K562 (cell line): ENCODE data around the gene TLN1. TPM values are rescaled to one million over a fixed set of nuclear protein-coding genes. Genes with fewer than 3 reads are reported as not detected.
A peak's percentile ranks its signal among the peaks of the same experiment; 100 is the strongest.

ENCODE experiments used
- ATAC-seq: fragments of 200-7000 bp; cut with Tn5 transposase; 3 replicates; pipeline ENCODE4 v1.9.1; 2020; ENCODE audit warnings: moderate library complexity
- BruUV-seq: library from RNA; stranded (reverse); fragments of 400-500 nt; replicated peaks from 2 replicates; lab custom pipeline; 2021; lab: Mats Ljungman, UMichigan
- CTCF ChIA-PET: fragments of 300-600 bp; formaldehyde crosslinking; extraction: SDS; loops from one replicate; lab custom pipeline; 2021; ENCODE audit warnings: low intra/inter-chr PET ratio; lab: Yijun Ruan, JAX
- POLR2A ChIA-PET: fragments of 300-600, 350-650 bp; sonication (Branson Sonifier 250); formaldehyde crosslinking; extraction: SDS; loops from one replicate; lab custom pipeline; 2021; ENCODE audit warnings: antibody characterized with exemption, inconsistent platforms; lab: Yijun Ruan, JAX
- DNase-seq, 4 experiments: peaks; one replicate each; pipeline versions ENCODE4 v3.0.0 to v3.0.0-alpha.2; 2011 to 2018; ENCODE audit warnings: low spot score in 3 of 4, mixed read lengths in 3 of 4; ENCODE audit errors: extremely low read depth in 1 of 4
- FAIRE-seq: peaks from 2 replicates; lab custom pipeline; 2011; peaks lifted over from hg19 to GRCh38; lab: Jason Lieb, UNC
- H2AFZ ChIP-seq: 2 replicates; pipeline ENCODE4 v1.6.0; 2011; ENCODE audit warnings: low read depth, low read length, control low read depth, inconsistent platforms
- H3K27ac ChIP-seq: fragments of 200-600 bp; 3 replicates; pipeline ENCODE4 v1.8.0; 2011; ENCODE audit warnings: low read depth, mild to moderate bottlenecking, control low read depth, inconsistent platforms, low read length, moderate library complexity, mixed read lengths; ENCODE audit errors: extremely low read depth
- H3K27me3 ChIP-seq, 2 experiments: fragments of 300-600 bp in 1 of 2; 2 replicates in 1 of 2; 3 replicates in 1 of 2; pipeline versions ENCODE4 v1.6.0 to v1.8.0; 2011; ENCODE audit warnings: inconsistent platforms in 2 of 2, low read length in 2 of 2, mild to moderate bottlenecking in 1 of 2, mixed read lengths in 1 of 2, moderate library complexity in 1 of 2; ENCODE audit not compliant: control insufficient read depth in 2 of 2, insufficient read depth in 2 of 2
- H3K36me3 ChIP-seq: fragments of 300-600 bp; 3 replicates; pipeline ENCODE4 v1.8.0; 2011; ENCODE audit warnings: mild to moderate bottlenecking, low read length, inconsistent platforms; ENCODE audit not compliant: control insufficient read depth, insufficient read depth
- H3K4me1 ChIP-seq, 2 experiments: fragments of 200-600 bp in 1 of 2; replicated peaks in 1 of 2; 2 replicates in 1 of 2; 3 replicates in 1 of 2; pipeline versions ENCODE4 v1.5.1 to v1.8.0; 2011; ENCODE audit warnings: inconsistent platforms in 2 of 2, low read length in 2 of 2, mild to moderate bottlenecking in 1 of 2, mixed read lengths in 1 of 2, moderate library complexity in 1 of 2; ENCODE audit not compliant: control insufficient read depth in 2 of 2, insufficient read depth in 2 of 2
- H3K4me2 ChIP-seq: 2 replicates; pipeline ENCODE4 v1.6.1; 2011; ENCODE audit warnings: low read length, control low read depth, inconsistent platforms, mixed read lengths; ENCODE audit not compliant: insufficient read depth
- H3K4me3 ChIP-seq: fragments of 200-600 bp; sonication (generic), shearing (Covaris generic); 2 replicates; pipeline ENCODE4 v1.5.1; 2016; ENCODE audit warnings: control low read depth, inconsistent platforms
- H3K79me2 ChIP-seq: fragments of 200-600 bp; 3 replicates; pipeline ENCODE4 v1.8.0; 2011; ENCODE audit warnings: low read length, inconsistent platforms; ENCODE audit not compliant: control insufficient read depth, insufficient read depth
- H3K9ac ChIP-seq, 2 experiments: 2 replicates each; pipeline versions ENCODE4 v1.6.0 to v1.6.1; 2011; ENCODE audit warnings: low read depth in 2 of 2, low read length in 2 of 2, control low read depth in 1 of 2, inconsistent platforms in 1 of 2, mild to moderate bottlenecking in 1 of 2, mixed read lengths in 1 of 2; ENCODE audit not compliant: insufficient read depth in 1 of 2
- H3K9me1 ChIP-seq: one replicate; pipeline ENCODE4 v1.6.0; 2011; ENCODE audit warnings: inconsistent platforms, mild to moderate bottlenecking, low read length, moderate library complexity; ENCODE audit not compliant: control insufficient read depth, insufficient read depth
- H3K9me3 ChIP-seq: replicated peaks from 2 replicates; pipeline ENCODE4 v1.5.1; 2011; ENCODE audit warnings: low read depth, low read length, inconsistent platforms; ENCODE audit not compliant: control insufficient read depth, insufficient read depth
- H4K20me1 ChIP-seq: replicated peaks from 2 replicates; pipeline ENCODE4 v1.6.1; 2011; ENCODE audit warnings: low read length, inconsistent platforms, mixed read lengths; ENCODE audit not compliant: control insufficient read depth, insufficient read depth
- CTCF ChIP-seq, 3 experiments: IDR thresholded peaks in 2 of 3; conservative IDR thresholded peaks in 1 of 3; 2 replicates each; pipeline ENCODE4 v1.5.1; 2011 to 2012; ENCODE audit warnings: low read length in 3 of 3, mild to moderate bottlenecking in 3 of 3, control low read depth in 2 of 3, improper control_type of control experiment in 1 of 3, inconsistent platforms in 1 of 3, low read depth in 1 of 3, mixed read lengths in 1 of 3, moderate library complexity in 1 of 3; ENCODE audit not compliant: insufficient read depth in 2 of 3
- RBBP5 ChIP-seq: fragments of 200-600 bp; sonication (generic); IDR thresholded peaks from 2 replicates; pipeline ENCODE4 v1.6.1; 2012; ENCODE audit warnings: borderline replicate concordance, mild to moderate bottlenecking, low read length, control low read depth, inconsistent platforms; ENCODE audit not compliant: insufficient read depth, poor library complexity, severe bottlenecking
- ZBTB1 ChIP-seq: sonication (generic); formaldehyde crosslinking; IDR thresholded peaks from 2 replicates; pipeline ENCODE4 v1.8.1; 2023; ENCODE audit warnings: missing genetic modification reagents, low read depth, mild to moderate bottlenecking, borderline replicate concordance
- WGBS: fragments of 100-300 bp; shearing (Covaris generic); methylation state at CpG from one replicate; pipeline ENCODE4 v1.1.6; 2016; ENCODE audit warnings: low coverage, mixed read lengths; ENCODE audit not compliant: insufficient coverage; ENCODE audit errors: missing lambda C conversion rate; 5-methylcytosine and 5-hydroxymethylcytosine counted together
- in situ Hi-C: fragments of 300-500 bp; cut with MboI; formaldehyde crosslinking; loops from 4 replicates; pipeline ENCODE4 v1.15.0; 2018; ENCODE audit warnings: inconsistent platforms, mixed read lengths
- intact Hi-C: fragments of 100-400 bp; cut with micrococcal nuclease; formaldehyde crosslinking; loops from 2 replicates; pipeline ENCODE4 v1.14.2; 2022
- polyA plus RNA-seq, 8 experiments: library from polyadenylated mRNA; depleted of rRNA in 4 of 8; stranded (reverse) in 5 of 8; unstranded in 3 of 8; fragments of >200 nt; fragmentation: Nextera tagmentation in 2 of 8; fragmentation: Illumina TruSeq in 1 of 8; extraction: Ambion mirVana in 2 of 8; extraction: Trizol in 1 of 8; gene quantifications; 2 replicates each; pipeline versions ENCODE4 v1.2.1 to v1.2.3, GENCODE V29; 2011 to 2014; ENCODE audit warnings: inconsistent platforms in 1 of 8, missing spikeins in 1 of 8
- total RNA-seq, 7 experiments: library from RNA; depleted of rRNA in 6 of 7; stranded (reverse); fragments of >200 nt in 6 of 7; fragmentation: Illumina TruSeq in 2 of 7; extraction: Trizol in 2 of 7; gene quantifications; 2 replicates each; pipeline versions ENCODE4 v1.2.1 to v1.2.3, GENCODE V29; 2011 to 2021; ENCODE audit warnings: low replicate concordance in 1 of 7
- TF ChIP-seq, protein P1 (sequence below): sonication (generic); formaldehyde crosslinking; IDR thresholded peaks from 2 replicates; pipeline ENCODE4 v1.8.0; 2022; ENCODE audit warnings: missing genetic modification reagents, mild to moderate bottlenecking, moderate library complexity, borderline replicate concordance

TLN1 gene
- total and polyA plus RNA-seq, 9 of the 15 experiments (the other 6 are each of a cell fraction or from before 2014, with no cell fraction given) = 3.6 to 240 (median 54.8) TPM

DNA sequence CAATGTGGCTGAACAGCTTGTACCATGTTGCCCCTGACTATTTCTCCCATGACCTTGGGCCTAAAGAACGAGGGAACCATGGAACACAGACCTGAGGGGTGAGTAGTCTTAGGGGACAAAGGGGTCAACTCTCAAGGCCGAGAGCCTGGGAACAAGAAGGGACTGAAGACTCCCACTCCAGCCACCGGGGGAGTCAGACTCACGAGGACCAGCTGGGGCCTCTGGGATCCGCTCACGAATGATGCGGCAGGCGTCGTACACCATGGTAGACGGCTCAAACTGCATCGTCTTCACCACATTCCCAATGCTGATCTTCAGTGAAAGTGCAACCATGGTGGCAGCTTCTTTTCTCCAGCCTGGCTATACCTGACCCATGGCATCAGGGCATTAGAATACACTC is 6.6 kb downstream of the TLN1 start:
- FAIRE-seq = no peak
- Histone ChIP-seq H3K4me2 (no peak overlapping the region), H3K9me3 (no peaks in the 10 kb centered on the region), H3K4me3 (no peak overlapping the region), H2AFZ (no peak overlapping the region), H3K79me2 (peaks cover 53% of the 10 kb centered on the region), H3K9ac (no peak overlapping the region), H3K9me1 (peaks cover 8% of the 10 kb centered on the region), H3K4me1 (peaks cover 27 to 37% of the 10 kb centered on the region in 2 experiments), H4K20me1 (peaks cover 8% of the 10 kb centered on the region; the same call in 1 of the 2 replicates), H3K27me3 (no peaks in the 10 kb centered on the region), H3K36me3 (peaks cover 82% of the 10 kb centered on the region), H3K27ac (no peak overlapping the region; the same call in 2 of the 3 replicates)
- no TSS peak for BruUV-seq
- no peak for TF ChIP-seq ZBTB1 (CRISPR knock-in tag)
- TF ChIP-seq, protein P1, sequence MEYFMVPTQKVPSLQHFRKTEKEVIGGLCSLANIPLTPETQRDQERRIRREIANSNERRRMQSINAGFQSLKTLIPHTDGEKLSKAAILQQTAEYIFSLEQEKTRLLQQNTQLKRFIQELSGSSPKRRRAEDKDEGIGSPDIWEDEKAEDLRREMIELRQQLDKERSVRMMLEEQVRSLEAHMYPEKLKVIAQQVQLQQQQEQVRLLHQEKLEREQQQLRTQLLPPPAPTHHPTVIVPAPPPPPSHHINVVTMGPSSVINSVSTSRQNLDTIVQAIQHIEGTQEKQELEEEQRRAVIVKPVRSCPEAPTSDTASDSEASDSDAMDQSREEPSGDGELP (CRISPR knock-in tag) = peak; percentile 71; the same call in 1 of the 2 replicates
- no peak for TF ChIP-seq RBBP5
- 0 out of 6 replicates have a peak, but pooled peaks of 1 of the 3 experiments have one; percentile 20 for TF ChIP-seq CTCF (IDR thresholded peaks at IDR 0.05 in 2 of 3, conservative IDR thresholded peaks at IDR 0.05 in 1 of 3; ENCODE audit: insufficient read depth in 2 of 3, low read depth in 1 of 3, low read length in 3 of 3)
- peak in 3 of 4 experiments; percentile 24 to 34 (median 33) for DNase-seq
- POLR2A ChIA-PET = no interaction called here
- in situ Hi-C loops (no loop called here), intact Hi-C loops (no loop called here)
- no peak for ATAC-seq
- CTCF ChIA-PET = no interaction called here
- WGBS = 100% methylated on average over 6 of the region's 11 CpGs
